RWPE2 (cell line): ENCODE results near the gene CDR2L.

ENCODE experiments used
- ATAC-seq: fragments of 200-7000 bp; cut with Tn5 transposase; 3 replicates; pipeline ENCODE4 v1.9.1; 2021; ENCODE audit warnings: low read depth
- DNase-seq: peaks from one replicate; pipeline ENCODE4 v3.0.0-alpha.2; 2020; ENCODE audit warnings: low spot score
- H3K27ac ChIP-seq: fragments of 450-650 bp; 2 replicates; pipeline ENCODE4 v1.5.1; 2017; ENCODE audit warnings: mild to moderate bottlenecking; ENCODE audit not compliant: poor library complexity, severe bottlenecking
- H3K27me3 ChIP-seq: fragments of 250-450 bp; sonication (Bioruptor Pico); 2 replicates; pipeline ENCODE4 v1.5.1; 2021; ENCODE audit warnings: mild to moderate bottlenecking, moderate library complexity; ENCODE audit not compliant: insufficient read depth, poor library complexity, severe bottlenecking
- H3K36me3 ChIP-seq: fragments of 250-450 bp; sonication (Bioruptor Pico); 2 replicates; pipeline ENCODE4 v1.5.1; 2020; ENCODE audit warnings: low read depth, mild to moderate bottlenecking, moderate library complexity
- H3K4me1 ChIP-seq: fragments of 250-450 bp; sonication (Bioruptor Pico); 2 replicates; pipeline ENCODE4 v1.5.1; 2021; ENCODE audit warnings: mild to moderate bottlenecking, moderate library complexity; ENCODE audit not compliant: insufficient read depth, poor library complexity, severe bottlenecking
- H3K4me3 ChIP-seq: fragments of 250-450 bp; sonication (Bioruptor Pico); 2 replicates; pipeline ENCODE4 v1.5.1; 2021; ENCODE audit warnings: mild to moderate bottlenecking, moderate library complexity; ENCODE audit not compliant: severe bottlenecking
- H3K9me3 ChIP-seq: fragments of 250-450 bp; sonication (Bioruptor Pico); 2 replicates; pipeline ENCODE4 v1.5.1; 2021; ENCODE audit warnings: mild to moderate bottlenecking, moderate library complexity; ENCODE audit not compliant: severe bottlenecking
- TF ChIP-seq, protein P1 (sequence below): fragments of 450-650 bp; IDR thresholded peaks from one replicate; pipeline ENCODE4 v1.5.1; 2017; ENCODE audit warnings: mild to moderate bottlenecking, moderate library complexity; ENCODE audit not compliant: poor library complexity, severe bottlenecking

Gene CDR2L

DNA sequence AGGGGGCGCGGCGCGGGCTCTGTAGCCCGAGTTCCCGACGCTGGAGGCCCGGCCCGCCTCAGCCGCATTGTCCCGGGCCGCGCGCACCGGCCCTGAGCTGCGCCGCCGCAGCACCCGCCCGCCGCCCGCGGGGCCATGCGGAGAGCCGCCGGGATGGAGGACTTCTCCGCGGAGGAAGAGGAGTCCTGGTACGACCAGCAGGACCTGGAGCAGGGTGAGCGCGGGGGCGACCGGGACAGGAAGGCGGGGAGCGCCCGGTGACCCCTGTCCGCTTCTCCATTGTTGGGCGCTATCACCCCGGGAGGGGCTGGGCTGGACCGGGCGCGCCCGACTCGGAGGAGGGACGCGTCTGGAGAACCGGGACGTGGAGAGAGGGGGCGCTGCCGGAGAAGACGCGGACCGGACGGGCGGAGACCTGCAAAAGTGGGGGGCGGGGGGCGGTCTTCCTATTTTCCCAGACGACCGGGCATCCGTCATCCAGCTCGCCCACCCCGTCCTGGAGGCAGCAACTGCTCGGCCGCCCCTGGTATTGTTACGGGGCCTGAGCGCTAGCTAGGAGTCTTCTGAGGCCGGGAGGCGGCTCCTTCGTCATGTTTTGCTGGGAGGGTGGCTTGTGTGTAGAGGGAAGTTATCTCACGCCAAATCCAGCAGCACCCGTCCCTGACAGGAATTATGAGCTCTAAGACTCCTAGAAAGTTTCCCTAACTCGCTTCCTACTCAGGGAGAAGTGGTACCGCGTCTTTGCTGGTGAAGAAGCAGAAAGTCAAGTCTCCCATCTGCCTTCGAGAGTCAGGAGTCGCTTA is 678 bp downstream of the CDR2L start:
- H3K4me1 ChIP-seq: peaks cover 22% of the 10 kb centered on the region
- no peaks in the 10 kb centered on the region for H3K36me3 ChIP-seq
- H3K27me3 ChIP-seq: no peaks in the 10 kb centered on the region
- peak overlapping the region; percentile 65 for H3K27ac ChIP-seq
- H3K4me3 ChIP-seq: peak overlapping the region; percentile 94
- TF ChIP-seq, protein P1, sequence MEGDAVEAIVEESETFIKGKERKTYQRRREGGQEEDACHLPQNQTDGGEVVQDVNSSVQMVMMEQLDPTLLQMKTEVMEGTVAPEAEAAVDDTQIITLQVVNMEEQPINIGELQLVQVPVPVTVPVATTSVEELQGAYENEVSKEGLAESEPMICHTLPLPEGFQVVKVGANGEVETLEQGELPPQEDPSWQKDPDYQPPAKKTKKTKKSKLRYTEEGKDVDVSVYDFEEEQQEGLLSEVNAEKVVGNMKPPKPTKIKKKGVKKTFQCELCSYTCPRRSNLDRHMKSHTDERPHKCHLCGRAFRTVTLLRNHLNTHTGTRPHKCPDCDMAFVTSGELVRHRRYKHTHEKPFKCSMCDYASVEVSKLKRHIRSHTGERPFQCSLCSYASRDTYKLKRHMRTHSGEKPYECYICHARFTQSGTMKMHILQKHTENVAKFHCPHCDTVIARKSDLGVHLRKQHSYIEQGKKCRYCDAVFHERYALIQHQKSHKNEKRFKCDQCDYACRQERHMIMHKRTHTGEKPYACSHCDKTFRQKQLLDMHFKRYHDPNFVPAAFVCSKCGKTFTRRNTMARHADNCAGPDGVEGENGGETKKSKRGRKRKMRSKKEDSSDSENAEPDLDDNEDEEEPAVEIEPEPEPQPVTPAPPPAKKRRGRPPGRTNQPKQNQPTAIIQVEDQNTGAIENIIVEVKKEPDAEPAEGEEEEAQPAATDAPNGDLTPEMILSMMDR: peak; percentile 60
- no peak for DNase-seq
- ATAC-seq: peak; percentile 55
- no peaks in the 10 kb centered on the region for H3K9me3 ChIP-seq

DNA sequence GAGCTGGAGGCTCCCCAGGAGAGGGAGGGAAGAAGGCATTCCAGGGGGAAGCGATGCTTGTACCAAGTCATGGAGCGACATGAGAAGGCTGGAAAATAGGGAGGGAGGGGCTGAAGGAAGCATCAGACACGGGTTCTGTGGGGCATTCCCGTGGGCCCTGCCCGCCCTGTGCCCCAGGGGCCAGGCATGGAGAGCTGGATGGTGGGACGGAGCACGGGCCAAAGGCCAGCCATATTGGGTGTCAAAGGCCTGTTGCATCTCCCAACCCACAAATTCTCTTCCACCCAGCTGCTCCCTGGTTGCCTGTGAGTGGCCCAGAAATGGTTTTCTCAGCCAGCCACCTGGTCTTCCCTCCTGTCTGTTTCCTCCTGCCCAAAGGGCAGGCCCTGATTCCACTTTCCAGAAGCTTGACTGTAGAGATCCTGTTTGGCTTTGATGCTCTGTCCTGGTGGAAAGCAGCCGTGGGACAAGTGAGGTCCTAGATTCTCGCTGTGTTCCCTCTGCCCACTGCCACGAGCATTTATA is 3.2 kb downstream of the CDR2L start:
- H3K27ac ChIP-seq: peak overlapping the region; percentile 87
- H3K36me3 ChIP-seq: no peaks in the 10 kb centered on the region
- H3K27me3 ChIP-seq: no peaks in the 10 kb centered on the region
- TF ChIP-seq, protein P1: no peak
- H3K4me1 ChIP-seq: peaks cover 40% of the 10 kb centered on the region
- DNase-seq (no peak), ATAC-seq (no peak)
- H3K9me3 ChIP-seq: no peaks in the 10 kb centered on the region
- no peak overlapping the region for H3K4me3 ChIP-seq

DNA sequence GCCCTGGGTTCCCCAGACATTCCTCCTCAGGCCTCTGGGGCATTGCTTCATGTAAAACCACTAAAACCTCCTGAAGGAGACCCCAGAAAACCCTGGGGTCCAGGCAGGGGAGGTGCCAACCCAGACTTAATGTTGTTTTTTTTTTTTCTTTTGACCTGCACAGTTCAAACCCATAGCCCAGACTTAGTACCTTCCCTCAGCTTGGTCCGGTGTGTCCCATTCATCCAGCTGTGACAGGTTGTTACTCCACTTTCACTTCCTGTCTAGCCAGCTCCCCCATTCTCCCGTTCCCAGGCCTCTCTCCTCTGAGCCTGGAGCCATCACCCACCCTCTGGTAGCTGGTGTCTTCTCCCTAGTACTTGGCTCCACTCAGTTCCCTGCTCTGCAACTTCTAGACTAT is 4.8 kb downstream of the CDR2L start:
- peak overlapping the region; percentile 87 for H3K27ac ChIP-seq
- TF ChIP-seq, protein P1: no peak
- ATAC-seq: no peak
- H3K4me3 ChIP-seq: no peak overlapping the region
- H3K27me3 ChIP-seq: no peaks in the 10 kb centered on the region
- H3K4me1 ChIP-seq: peaks cover 40% of the 10 kb centered on the region
- DNase-seq: no peak
- no peaks in the 10 kb centered on the region for H3K36me3 ChIP-seq
- no peaks in the 10 kb centered on the region for H3K9me3 ChIP-seq

DNA sequence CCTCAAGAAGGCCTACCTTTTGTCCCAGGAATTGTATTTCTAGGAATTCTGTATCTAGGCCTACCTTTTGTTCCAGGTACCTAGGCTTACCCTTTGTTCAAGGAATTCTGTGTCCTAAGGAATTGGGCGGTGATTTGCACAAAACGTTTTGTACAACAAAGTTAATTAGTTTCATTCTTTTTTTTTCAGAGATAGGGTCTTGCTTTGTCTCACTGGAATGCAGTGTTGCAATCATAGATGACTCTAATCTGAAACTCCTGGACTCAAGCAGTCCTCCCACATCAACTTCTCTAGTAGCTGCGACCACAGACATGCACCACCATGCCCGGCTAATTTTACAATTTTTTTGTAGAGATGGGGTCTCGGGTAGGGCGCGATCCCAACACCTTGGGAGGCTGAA is 7.0 kb downstream of the CDR2L start:
- Histone ChIP-seq H3K27ac (peak overlapping the region; percentile 87), H3K4me3 (no peak overlapping the region), H3K9me3 (no peaks in the 10 kb centered on the region), H3K4me1 (peaks cover 40% of the 10 kb centered on the region), H3K27me3 (no peaks in the 10 kb centered on the region), H3K36me3 (no peaks in the 10 kb centered on the region)
- TF ChIP-seq, protein P1: no peak
- ATAC-seq (peak; percentile 50), DNase-seq (no peak)

DNA sequence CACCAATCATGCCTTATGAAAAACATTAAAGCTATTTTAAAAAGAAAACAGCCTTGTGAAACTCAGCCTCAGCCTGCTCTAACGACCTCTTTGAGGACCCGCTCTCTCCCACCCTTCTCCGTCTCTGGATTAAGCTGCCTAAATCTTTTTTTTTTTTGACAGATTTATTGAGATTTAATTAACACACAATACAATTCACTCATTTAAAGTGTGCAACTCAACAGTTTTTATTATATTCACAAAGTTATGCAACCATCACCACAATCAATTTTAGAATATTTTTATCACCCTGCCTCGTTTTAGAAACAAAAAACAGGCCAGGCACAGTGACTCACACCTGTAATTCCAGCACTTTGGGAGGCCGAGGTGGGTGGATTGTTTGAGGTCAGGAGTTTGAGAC is 8.4 kb downstream of the CDR2L start:
- Histone ChIP-seq H3K36me3 (peaks cover 5% of the 10 kb centered on the region), H3K27me3 (no peaks in the 10 kb centered on the region), H3K9me3 (no peaks in the 10 kb centered on the region), H3K4me1 (peaks cover 40% of the 10 kb centered on the region), H3K4me3 (no peak overlapping the region), H3K27ac (no peak overlapping the region)
- TF ChIP-seq, protein P1: no peak
- DNase-seq (no peak), ATAC-seq (no peak)
